Peyer's patch (tissue), 4 donors: ENCODE results near the gene GPR162.

Source experiments
- CTCF ChIP-seq, 6 experiments: fragments of 450-650 bp in 4 of 6; fragments of 200-600 bp in 2 of 6; sonication (generic) in 1 of 6; IDR thresholded peaks; one replicate each; pipeline ENCODE4 v1.5.1; 2017 to 2019; ENCODE audit warnings: antibody characterized with exemption in 6 of 6, mild to moderate bottlenecking in 3 of 6, moderate library complexity in 1 of 6
- POLR2A ChIP-seq, 2 donors: fragments of 450-650 bp; IDR thresholded peaks; one replicate each; pipeline ENCODE4 v1.5.1; 2017; ENCODE audit warnings: antibody characterized with exemption in 2 of 2, mild to moderate bottlenecking in 2 of 2, moderate library complexity in 2 of 2

- no peak for TF ChIP-seq POLR2A (IDR thresholded peaks at IDR 0.05)
- no peak for TF ChIP-seq CTCF (IDR thresholded peaks at IDR 0.05)
Observed at GRCh38 chr12:6818645-6819044, 3.0 kb upstream of the GPR162 start.
